ENCODE measurements around the gene ADCY3. TPM values are rescaled to one million over a fixed set of nuclear protein-coding genes. Genes with fewer than 3 reads are reported as not detected.

Gene ADCY3
- total and polyA plus RNA-seq, 2 of the 4 experiments (the other 2 are of a cell fraction): 17.4 to 46.1 TPM

DNA sequence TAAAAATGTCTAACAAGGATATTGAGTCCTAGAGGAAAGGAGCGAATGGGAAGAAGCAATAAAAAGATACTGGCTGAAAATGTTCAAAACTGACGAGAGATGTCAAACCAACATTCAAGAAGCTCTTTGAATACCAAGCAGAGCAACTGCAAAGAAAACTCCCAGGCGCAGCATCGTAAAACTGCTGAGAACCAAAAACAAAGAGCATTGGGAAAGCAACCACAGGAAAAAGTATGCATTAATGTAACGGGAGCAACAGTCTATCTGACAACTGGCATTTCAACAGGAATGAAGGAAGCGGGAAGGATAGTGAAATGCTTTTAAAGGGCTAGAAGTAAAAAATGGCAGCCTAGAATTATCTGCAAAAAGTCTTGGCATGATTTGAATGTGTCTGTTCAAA lies 53.1 kb downstream of the ADCY3 start:
- Histone ChIP-seq H2AFZ (replicated peaks; ENCODE audit: low read length, poor library complexity) (no peak overlapping the region), H4K91ac (ENCODE audit: insufficient read depth, low read depth, low read length) (no peak overlapping the region), H2BK120ac (ENCODE audit: low read depth, low read length) (no peak overlapping the region), H3K79me1 (ENCODE audit: low read depth in 1 of 2, low read length in 2 of 2) (peaks cover 0 to 5% of the 10 kb centered on the region in 2 experiments; a peak in 2 of 4 replicates), H2BK5ac (ENCODE audit: low read depth, low read length, poor library complexity, severe bottlenecking) (no peak overlapping the region), H3K36me3 (ENCODE audit: control insufficient read depth, insufficient read depth, low read length) (peaks cover 1% of the 10 kb centered on the region; the same call in 1 of the 2 replicates), H3K56ac (ENCODE audit: extremely low read depth, insufficient read depth, low read length) (no peak overlapping the region), H3K18ac (ENCODE audit: low read depth, low read length) (no peak overlapping the region), H2BK15ac (ENCODE audit: low read depth, low read length) (no peak overlapping the region), H2AK9ac (replicated peaks; ENCODE audit: low read depth, low read length, poor library complexity) (no peak overlapping the region), H3K4me2 (ENCODE audit: low read depth, low read length) (no peak overlapping the region), H3K23ac (ENCODE audit: low read depth, low read length) (no peak overlapping the region), H3K27me3 (ENCODE audit: control insufficient read depth, insufficient read depth, low read length) (no peaks in the 10 kb centered on the region), H3K9ac (ENCODE audit: low read depth, low read length) (no peak overlapping the region), H3K4ac (ENCODE audit: low read depth, low read length) (no peak overlapping the region), H3K4me3 (ENCODE audit: insufficient read depth, low read depth, low read length) (no peak overlapping the region), H3K27ac (ENCODE audit: insufficient read depth, low read length) (no peak overlapping the region), H3K4me1 (ENCODE audit: control insufficient read depth, insufficient read depth, low read length) (peaks cover 3% of the 10 kb centered on the region; the same call in 1 of the 2 replicates), H4K20me1 (ENCODE audit: insufficient read depth, low read length) (no peaks in the 10 kb centered on the region), H2AK5ac (ENCODE audit: low read depth, low read length) (no peak overlapping the region), H2BK20ac (ENCODE audit: low read depth, low read length) (no peak overlapping the region), H3K9me3 (ENCODE audit: control insufficient read depth, insufficient read depth, low read length) (no peaks in the 10 kb centered on the region), H4K8ac (ENCODE audit: low read depth in 2 of 2, low read length in 2 of 2) (no peak overlapping the region), H3K9me1 (ENCODE audit: insufficient read depth, low read length) (peaks cover 3% of the 10 kb centered on the region), H3K14ac (replicated peaks; ENCODE audit: low read depth, low read length) (no peak overlapping the region), H4K5ac (ENCODE audit: low read depth, low read length) (no peak overlapping the region)
- BruUV-seq (replicated peaks): no TSS peak
- TF ChIP-seq POLR2A (IDR thresholded peaks at IDR 0.05; ENCODE audit: low read depth, low read length): no peak
- TF ChIP-seq CEBPB (IDR thresholded peaks at IDR 0.05; ENCODE audit: low read depth, low read length): no peak
- no peak for TF ChIP-seq MAZ (IDR thresholded peaks at IDR 0.05; ENCODE audit: borderline replicate concordance, low read depth, low read length)
- TF ChIP-seq NFE2L2 (IDR thresholded peaks at IDR 0.05; ENCODE audit: low read depth, low read length): no peak
- TF ChIP-seq, protein P1, sequence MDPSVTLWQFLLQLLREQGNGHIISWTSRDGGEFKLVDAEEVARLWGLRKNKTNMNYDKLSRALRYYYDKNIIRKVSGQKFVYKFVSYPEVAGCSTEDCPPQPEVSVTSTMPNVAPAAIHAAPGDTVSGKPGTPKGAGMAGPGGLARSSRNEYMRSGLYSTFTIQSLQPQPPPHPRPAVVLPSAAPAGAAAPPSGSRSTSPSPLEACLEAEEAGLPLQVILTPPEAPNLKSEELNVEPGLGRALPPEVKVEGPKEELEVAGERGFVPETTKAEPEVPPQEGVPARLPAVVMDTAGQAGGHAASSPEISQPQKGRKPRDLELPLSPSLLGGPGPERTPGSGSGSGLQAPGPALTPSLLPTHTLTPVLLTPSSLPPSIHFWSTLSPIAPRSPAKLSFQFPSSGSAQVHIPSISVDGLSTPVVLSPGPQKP (IDR thresholded peaks at IDR 0.05; ENCODE audit: borderline replicate concordance, low read depth, low read length): no peak
- ChIA-PET CTCF (no interaction called here), POLR2A (ENCODE audit: unreplicated experiment) (no interaction called here)
- in situ Hi-C loops (cut with MboI; ENCODE audit: low sequenced_read_pairs): no loop called here
- DNase-seq (no peak), ATAC-seq (ENCODE audit: low read depth) (no peak)
- intact Hi-C loops (cut with micrococcal nuclease): loop anchor here (10.0 kb wide), 1 partner anchor 328 kb away; no protein-coding TSS in a partner anchor
- dilution Hi-C loops (cut with HindIII; ENCODE audit: low sequenced_read_pairs, unreplicated experiment): no loop called here
- no CpG with 5 or more reads among the region's 6 CpGs for WGBS, 2 experiments (ENCODE audit: extremely low coverage in 2 of 2, insufficient read length in 1 of 2)

Measured in IMR-90 (cell line).